GM12891 (cell line): ENCODE results near the gene ELAC1.

Experiments
- PAX5 ChIP-seq: IDR thresholded peaks from 2 replicates; pipeline ENCODE4 v1.6.1; 2011; ENCODE audit warnings: low read length, moderate library complexity, mild to moderate bottlenecking; ENCODE audit not compliant: insufficient read depth, severe bottlenecking
- POLR2A ChIP-seq: IDR thresholded peaks from 2 replicates; pipeline ENCODE4 v1.6.1; 2011; ENCODE audit warnings: low read depth, low read length, control low read depth
- POLR2AphosphoS5 ChIP-seq: IDR thresholded peaks from 2 replicates; pipeline ENCODE4 v1.6.1; 2011; ENCODE audit warnings: low read depth, low read length, control low read depth
- TAF1 ChIP-seq: IDR thresholded peaks from 2 replicates; pipeline ENCODE4 v1.6.1; 2011; ENCODE audit warnings: low read depth, low read length, control low read depth

DNA sequence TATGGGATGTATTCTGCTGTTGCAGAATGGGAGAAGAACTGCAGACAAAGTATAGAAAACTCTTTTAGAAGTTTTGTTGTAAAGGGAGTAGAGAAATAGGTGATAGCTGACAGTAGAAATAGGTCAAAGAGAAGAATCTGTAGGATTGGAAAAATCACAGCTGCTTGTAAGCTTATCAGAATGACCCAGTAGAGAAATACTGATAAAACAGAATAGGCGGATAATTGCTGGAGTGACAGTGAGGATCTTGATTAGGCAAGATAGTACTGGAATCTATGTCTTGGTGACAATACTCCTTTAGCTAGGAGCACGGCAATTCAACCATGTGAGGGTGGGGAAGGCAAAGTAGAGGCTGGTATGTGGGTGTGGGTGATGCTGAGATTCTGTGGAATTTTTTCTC, 57.7 kb downstream of the ELAC1 start:
- TF ChIP-seq POLR2A (no peak), TAF1 (no peak), POLR2AphosphoS5 (no peak), PAX5 (no peak)
